OCI-LY7 (cell line): ENCODE data around the gene CXCR6.

Experiments
- CTCF ChIP-seq: fragments of 200-600 bp; sonication (generic); conservative IDR thresholded peaks from 2 replicates; pipeline ENCODE4 v1.5.1; 2014; ENCODE audit warnings: mild to moderate bottlenecking, antibody characterized with exemption, low read length, moderate library complexity, mixed read lengths
- EZH2phosphoT487 ChIP-seq: fragments of 200-600 bp; sonication (generic); IDR thresholded peaks from 2 replicates; pipeline ENCODE4 v1.6.1; 2018; ENCODE audit warnings: low read depth, borderline replicate concordance, mild to moderate bottlenecking, mixed run types, antibody characterized with exemption, low read length, moderate library complexity, mixed read lengths

GRCh38 chr3:45962033-45962432, 18.8 kb downstream of the CXCR6 start:
- TF ChIP-seq CTCF = no peak
- TF ChIP-seq EZH2phosphoT487 = no peak
